ENCODE results near the gene ETV5.

DNA sequence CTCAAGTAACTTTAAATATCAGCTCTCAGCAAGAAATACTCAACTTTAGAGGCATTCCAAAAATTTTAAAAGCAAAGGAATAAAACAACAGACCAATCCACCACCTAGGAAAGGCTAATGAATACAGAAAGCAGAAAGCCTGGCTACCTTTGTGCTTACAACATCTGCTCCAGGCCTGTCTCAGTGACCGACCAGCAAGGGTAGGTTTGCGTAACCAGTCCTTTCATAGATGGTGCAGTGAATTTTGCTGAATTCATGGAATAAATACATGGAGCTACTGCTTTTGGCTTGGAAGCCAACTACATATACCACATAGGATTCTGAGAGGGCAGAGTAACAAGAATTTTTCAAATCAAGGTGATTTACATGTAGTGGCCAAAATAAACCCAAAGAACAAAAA, 27.2 kb downstream of the ETV5 start:
- TF ChIP-seq, protein P1, sequence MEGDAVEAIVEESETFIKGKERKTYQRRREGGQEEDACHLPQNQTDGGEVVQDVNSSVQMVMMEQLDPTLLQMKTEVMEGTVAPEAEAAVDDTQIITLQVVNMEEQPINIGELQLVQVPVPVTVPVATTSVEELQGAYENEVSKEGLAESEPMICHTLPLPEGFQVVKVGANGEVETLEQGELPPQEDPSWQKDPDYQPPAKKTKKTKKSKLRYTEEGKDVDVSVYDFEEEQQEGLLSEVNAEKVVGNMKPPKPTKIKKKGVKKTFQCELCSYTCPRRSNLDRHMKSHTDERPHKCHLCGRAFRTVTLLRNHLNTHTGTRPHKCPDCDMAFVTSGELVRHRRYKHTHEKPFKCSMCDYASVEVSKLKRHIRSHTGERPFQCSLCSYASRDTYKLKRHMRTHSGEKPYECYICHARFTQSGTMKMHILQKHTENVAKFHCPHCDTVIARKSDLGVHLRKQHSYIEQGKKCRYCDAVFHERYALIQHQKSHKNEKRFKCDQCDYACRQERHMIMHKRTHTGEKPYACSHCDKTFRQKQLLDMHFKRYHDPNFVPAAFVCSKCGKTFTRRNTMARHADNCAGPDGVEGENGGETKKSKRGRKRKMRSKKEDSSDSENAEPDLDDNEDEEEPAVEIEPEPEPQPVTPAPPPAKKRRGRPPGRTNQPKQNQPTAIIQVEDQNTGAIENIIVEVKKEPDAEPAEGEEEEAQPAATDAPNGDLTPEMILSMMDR (IDR thresholded peaks at IDR 0.05), result no peak
- TF ChIP-seq SMC3 (IDR thresholded peaks at IDR 0.05) (no peak), POLR2AphosphoS2 (conservative IDR thresholded peaks at IDR 0.05; ENCODE audit: low read length) (no peak), POLR2A (IDR thresholded peaks at IDR 0.05; ENCODE audit: low read length) (no peak), MYC (IDR thresholded peaks at IDR 0.05; ENCODE audit: borderline replicate concordance, low read length) (no peak), FOSB (CRISPR knock-in tag; IDR thresholded peaks at IDR 0.05) (no peak), MAFK (IDR thresholded peaks at IDR 0.05; ENCODE audit: partially characterized antibody) (no peak), EP300 (IDR thresholded peaks at IDR 0.05) (no peak), CHD2 (IDR thresholded peaks at IDR 0.05; ENCODE audit: low read length, partially characterized antibody) (no peak), HOXA7 (CRISPR knock-in tag; IDR thresholded peaks at IDR 0.05) (no peak), CEBPB (IDR thresholded peaks at IDR 0.05) (no peak), TP53 (CRISPR knock-in tag; IDR thresholded peaks at IDR 0.05) (no peak)
- TF ChIP-seq, protein P2, sequence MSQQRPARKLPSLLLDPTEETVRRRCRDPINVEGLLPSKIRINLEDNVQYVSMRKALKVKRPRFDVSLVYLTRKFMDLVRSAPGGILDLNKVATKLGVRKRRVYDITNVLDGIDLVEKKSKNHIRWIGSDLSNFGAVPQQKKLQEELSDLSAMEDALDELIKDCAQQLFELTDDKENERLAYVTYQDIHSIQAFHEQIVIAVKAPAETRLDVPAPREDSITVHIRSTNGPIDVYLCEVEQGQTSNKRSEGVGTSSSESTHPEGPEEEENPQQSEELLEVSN (IDR thresholded peaks at IDR 0.05; ENCODE audit: borderline replicate concordance, low read depth), result no peak
- TF ChIP-seq, protein P3, sequence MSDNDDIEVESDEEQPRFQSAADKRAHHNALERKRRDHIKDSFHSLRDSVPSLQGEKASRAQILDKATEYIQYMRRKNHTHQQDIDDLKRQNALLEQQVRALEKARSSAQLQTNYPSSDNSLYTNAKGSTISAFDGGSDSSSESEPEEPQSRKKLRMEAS (IDR thresholded peaks at IDR 0.05), result no peak

Measured in A549 (cell line).